ENCODE measurements around the gene PPCDC.

DNA sequence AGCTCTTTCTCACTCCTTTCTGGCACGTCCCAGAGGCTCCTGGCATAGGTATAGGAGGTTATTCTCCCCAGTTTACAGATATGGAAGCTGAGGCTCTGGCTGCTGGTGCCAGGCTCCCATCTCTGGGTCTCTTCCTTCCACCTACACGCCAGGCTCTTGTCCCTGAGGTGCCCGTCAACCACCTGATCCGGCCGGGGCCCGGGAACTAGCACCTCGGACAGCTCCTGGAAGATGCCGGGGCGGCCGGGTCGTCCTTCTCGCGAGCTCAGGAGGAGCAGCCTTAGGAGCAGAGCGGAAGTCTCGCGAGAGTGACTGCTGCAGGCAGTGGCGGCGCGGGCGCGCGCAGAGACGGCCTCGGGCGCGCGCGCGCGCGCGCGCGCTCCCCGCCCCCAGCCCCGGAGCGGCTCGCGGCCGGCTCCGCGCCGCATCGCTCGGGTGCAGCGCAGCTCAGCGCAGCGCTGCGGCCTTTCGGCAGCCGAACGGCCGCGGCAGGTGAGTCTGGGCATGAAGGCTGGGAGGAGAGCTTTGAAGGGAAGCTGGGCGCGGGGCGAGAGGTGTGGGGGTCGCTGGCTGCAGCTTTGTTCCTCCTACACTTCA lies 28.1 kb upstream of the PPCDC start, which contains the start of gene SCAMP5:
- TF ChIP-seq GATA2 (IDR thresholded peaks at IDR 0.05; ENCODE audit: low read depth, low read length) (no peak), GATA3 (IDR thresholded peaks at IDR 0.05; ENCODE audit: low read depth, low read length) (no peak)

Measured in SH-SY5Y (cell line).